Fibroblast of peridontal ligament (primary cell): ENCODE data around the gene TCF4.
A peak's percentile ranks its signal among the peaks of the same experiment; 100 is the strongest.

Experiments used
- DNase-seq: peaks from one replicate; pipeline ENCODE4 v3.0.0-alpha.2; 2010; ENCODE audit errors: extremely low read depth

The TCF4 gene

DNA sequence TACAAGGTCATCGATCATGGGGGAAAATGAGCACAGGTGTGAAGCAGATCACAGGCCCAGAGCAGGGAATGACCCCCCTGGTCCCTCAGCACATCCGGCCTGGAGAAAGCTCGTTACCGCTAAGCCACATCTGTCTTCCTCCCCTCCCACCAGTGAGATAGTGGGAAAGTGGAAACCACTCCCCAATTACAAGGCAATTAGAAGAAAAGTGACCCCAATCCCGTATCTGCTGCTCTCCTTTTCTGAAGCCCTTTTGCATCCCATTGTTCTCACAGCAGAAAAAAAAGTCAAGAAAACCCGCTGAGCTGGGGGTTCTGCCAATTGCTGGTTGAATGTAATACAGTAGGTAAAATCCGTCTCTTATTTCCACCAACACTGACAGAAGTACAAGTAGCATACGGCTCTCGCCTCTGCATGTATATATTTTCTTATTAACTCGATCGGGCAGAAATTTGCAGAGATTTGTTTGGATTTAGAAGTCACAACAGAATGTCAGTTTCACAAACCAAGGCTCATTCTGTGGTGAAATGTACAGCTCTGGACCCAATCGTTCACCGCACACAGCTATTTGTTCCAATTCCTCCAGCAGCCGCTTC, 287.0 kb downstream of the TCF4 start:
- DNase-seq = peak; percentile 56

DNA sequence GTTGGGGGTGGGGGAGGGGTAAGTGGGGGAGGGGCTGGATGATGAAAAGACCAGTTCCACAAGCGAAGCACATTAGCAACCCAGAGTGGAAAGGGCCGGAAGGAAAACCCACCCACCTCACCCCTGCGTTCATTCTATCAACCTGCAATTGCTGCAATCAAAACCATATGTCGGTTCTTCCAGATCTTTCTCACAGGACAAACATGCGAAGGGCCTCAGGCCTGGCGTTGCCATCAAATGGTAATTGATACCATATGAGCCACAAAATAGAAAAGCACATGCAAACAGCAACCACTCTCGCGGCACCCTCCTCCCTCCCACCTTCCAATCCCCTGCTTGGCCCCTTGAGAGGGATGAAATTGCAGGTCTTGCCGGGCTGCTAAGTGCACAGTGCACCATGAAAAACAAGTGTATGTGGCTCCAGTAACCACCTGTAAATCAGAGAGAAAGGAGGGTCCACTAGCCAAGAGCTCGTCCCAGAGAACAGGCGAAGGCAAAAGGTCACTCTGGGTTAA, 287.5 kb downstream of the TCF4 start:
- peak; percentile 91 for DNase-seq

DNA sequence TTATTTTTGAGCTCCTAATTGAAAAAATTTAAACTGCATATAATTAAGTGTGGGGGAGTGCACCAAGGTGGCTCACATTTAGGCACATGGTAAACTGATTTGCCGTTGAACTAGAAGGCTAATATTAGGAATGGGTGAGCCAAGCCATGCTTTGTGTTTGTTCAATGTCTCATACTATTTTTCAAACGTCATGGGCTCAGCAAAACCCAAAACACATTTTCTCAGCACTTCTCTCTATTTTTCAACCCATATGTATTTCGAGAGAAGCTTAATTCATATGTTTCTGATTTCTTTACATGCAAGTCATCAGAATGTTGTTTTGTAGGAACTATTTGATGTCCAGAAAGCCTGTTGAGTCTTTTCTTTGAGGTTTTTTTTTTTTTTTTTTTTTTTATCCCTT, 291.2 kb downstream of the TCF4 start:
- no peak for DNase-seq

DNA sequence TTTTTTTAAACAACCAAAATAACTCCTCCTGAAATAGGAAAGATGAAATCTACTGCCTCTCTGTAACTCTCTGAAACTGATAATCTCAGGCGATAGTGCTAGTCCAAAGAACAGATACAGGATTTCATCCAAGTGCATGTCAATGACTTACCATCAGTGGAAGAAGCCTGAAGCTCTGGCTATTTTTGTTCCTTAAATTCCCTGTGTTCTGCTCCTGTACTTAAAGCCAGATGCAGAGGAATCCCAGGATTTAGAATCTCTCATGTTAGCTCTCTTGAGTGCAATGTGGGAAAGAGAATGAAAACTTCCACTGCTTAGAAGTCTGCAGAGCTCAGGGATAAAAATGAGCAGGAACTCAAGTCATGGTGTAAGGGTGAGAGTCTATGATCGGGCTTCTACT, 291.9 kb downstream of the TCF4 start:
- DNase-seq = no peak

DNA sequence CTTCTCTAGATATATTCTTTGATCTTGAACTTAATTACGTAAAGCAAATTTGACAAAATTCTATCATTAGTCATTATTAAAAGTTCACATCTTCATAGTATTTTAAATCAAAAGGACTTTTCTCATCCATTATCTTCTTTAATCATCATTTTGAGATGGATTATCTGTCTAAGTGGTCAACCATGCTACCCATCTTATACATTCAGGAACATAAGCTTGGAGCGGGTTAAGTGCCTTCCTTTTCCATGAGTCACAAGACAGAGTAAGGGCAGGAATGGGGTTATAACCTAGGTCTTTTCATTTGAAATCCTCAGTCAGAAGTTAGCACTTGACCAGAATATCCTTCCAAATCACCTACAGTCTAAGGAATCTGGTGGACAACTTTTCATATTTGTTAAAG, 297.1 kb downstream of the TCF4 start:
- peak; percentile 14 for DNase-seq

DNA sequence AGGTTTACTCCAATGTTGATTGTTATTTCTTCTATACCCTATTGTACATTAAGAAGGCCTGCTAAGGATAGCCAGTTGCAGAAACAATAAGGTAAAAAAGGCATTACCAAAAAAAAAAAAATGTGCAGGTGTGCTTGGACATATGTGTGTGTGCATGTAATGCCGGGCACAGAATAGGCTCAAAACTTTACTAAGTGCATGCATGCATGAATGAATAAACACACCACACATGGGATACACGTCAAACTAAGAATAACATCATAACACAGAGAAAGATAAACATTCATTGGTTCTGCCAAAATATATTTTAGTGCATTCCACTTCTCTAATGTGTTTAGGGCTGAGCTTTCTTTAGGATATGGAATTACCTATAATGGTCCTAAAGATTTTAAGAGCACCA, 298.2 kb downstream of the TCF4 start:
- DNase-seq = peak; percentile 20

DNA sequence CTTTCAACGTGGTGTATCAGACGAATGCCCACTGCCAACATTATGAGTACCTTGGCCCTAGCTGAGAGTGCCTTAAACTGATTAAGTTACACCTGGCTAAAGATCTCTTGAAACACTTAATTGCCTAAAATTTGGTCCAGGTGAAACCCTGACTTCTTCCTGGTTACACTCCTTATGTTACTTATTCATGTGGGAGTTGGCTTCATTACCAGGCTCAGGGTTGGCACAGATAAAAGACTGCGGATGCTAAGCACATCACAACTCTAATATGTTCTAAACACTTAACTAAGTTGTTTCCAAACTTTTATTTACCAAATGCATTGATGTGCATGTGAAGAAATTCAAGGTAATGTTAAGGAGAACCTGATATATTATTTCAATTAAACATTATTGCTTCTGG, 298.9 kb downstream of the TCF4 start:
- DNase-seq = no peak

DNA sequence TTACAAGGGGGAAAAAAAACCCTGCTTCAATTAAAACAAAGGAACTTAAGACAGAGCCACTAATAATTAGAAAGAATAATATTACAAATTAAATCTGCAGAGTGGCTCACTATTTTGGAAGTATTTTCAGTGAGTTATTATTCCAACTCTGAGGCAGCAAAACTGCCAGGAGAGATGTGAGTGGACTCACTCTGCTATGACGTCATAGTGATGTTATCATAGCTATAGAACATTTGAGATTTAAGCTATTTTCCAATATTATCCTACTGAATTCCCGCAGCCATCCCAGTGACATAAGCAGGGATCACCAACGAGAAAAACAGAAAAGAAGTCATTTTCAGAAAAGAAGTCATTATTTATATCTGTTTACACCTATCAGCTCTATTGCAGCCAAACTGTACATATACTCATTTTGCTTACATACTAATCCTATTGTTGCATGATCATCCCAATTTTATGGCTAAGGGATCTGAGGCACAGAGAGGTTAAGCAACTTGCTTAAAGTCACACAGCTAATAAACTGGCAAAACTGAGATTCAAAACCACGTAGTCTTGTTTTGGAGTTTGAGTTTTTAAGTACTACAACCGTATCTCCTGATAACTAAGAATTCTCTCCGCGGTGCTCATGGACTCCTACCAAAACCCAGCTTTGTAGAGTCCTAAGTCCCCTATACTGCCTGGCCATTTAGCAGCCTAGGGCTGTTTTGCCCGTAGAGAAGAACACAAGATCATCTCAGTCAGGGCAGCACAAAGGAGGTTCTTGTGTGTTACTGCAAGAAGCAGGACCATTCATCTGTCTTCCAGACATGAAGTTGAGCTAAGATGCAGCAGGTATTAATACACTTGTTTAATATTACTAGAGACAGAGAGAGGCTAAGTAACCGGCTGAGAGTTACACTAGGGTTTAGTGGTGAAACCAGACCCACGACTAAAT, 299.8 kb downstream of the TCF4 start:
- no peak for DNase-seq

DNA sequence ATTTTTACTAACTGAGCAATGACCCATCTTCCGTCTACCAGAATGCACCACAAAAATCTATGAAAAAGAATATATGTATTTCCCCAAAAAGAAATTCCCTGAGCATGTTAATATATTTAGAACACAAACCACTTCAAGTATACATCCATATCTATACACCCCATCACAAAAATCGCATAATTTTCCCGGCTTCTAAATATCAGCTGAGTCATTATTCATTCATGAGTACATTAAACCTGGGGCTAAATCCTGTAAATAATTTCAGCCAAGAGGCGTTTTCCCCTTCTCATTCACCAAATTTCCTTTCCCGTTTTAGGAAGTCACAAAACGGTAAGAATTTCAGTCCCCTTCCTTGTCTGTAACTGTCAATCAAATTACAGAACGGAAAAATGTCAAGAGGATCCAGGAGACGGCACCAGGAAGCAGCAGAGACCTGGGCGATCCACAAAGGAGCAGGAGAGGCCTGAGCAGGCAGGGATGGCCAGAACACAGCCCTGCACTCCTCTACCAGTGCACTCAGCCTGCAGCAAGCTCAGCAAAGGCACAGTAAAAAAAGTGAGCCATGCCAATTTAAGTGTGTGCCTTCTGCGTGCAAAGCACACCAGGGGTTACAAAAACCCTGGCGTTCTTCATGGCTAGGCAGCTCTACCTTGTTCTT, 300.7 kb downstream of the TCF4 start:
- DNase-seq = no peak

DNA sequence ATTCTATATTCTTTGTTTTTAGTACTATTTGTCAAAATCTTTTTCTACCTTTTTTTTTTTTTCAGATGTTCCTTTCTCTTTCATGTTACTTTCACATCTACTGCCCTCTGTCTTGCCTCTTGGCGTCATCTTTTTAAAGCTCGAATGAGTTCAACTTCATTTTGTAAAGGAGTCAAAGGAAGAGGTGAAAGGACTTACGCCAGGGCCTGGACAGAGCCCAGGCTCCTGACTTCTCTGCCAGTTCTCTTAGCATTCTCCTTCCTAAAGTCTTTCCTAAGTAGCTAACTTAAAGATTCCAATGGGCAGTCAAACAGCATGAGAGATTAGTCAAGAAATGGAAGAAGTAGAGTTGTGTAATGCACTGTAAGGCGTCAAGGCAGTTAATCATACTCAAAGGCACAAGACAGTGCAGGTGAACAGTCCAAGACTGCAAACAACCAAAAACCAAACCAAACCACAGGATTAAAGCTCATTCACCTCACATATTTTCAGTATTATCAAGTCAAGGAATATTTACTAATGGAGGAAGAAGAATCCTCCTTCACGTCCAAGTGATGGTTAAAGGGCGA, 301.7 kb downstream of the TCF4 start:
- no peak for DNase-seq

DNA sequence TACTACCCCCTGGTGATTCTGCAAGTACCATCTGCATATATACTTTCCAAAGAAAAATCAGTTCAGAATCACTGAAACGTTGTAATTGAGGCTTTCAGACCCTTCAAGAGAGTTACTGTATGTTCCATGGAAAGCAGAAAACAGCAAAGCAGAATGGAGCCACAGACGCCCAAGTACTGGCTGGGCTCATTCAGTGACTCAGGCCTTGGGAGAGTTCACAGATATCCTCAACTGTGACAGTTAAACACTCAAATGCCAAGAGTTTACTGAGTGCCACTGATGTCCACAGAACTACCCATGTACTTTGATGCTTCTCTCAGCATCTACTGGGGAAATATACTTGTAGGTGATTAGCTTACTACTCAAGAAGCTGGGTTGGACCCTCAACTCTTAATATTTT, 303.4 kb downstream of the TCF4 start:
- DNase-seq = no peak

DNA sequence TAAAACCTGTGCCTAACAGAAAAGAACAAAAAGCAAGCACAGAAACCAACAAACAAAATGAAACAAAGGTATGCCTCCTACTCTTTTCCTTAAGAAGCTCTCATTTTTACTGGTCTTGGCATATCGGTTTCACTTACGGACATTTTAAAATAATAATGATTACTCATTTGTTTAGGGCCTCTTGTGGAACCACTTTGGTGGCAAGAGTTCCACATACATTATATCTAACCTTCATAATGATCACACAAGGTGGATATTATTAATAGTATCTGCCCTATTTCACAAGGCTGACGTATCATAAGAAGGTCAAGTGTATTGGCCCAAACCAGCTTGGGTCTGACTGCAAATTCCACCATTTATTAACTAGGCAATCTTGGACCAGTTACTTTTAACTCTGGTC, 304.7 kb downstream of the TCF4 start:
- no peak for DNase-seq

DNA sequence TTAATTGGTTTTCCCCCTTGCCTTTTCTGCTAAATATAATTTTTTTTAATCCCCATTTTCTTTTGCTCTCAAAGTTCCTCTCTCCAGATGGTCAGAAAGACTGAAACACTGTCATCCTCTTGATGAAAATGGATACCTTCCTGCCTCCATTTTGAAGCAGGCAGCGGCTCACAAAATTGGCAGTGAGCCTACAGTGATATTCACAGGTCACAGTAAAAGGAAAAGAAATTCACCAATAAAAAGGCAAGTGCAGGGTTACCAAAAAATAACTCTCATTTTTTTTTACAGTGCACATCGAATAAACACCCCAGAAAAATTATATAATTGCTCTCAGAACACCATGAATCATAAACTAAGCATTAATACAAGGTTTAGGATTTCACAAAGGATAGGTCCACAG, 307.5 kb downstream of the TCF4 start:
- peak; percentile 31 for DNase-seq

DNA sequence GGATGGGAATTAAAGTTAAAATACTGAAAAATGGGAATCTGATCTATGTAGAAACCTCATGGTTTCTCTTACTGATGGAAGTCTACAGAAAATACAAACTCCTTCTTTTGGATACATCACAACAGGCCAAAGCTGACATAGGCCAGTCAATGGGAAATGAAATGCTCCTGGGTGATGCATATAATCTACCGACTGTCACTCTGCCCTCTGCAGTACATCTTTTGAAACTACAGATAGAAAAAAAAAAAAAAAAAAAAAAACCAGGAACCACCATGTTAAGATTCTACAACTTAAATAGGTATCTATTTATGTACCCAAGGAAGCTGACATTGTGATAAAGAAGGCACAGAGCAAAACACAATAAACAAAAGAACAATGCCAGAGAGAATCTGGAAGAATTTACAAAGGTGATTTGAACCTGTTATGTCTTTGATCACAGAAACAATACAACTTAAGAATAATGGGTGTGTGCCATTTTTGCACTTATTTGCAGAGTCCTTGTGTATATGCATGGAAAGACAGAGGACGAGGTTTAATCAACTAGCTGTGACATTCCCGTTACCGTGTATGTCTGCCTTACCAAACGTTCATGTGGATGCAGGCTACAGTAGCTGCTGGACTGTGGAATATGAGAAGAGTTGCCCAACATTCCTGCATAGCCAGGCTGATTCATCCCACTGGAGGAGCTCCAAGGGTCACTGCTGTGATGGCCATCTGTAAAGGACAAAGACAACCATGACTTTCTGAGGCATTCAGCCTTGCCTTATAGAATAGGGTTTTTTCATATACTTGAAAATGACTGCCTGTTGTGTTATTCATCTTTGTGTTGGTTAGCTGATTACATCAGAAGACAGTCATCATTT, 312.7 kb downstream of the TCF4 start:
- peak; percentile 80 for DNase-seq

DNA sequence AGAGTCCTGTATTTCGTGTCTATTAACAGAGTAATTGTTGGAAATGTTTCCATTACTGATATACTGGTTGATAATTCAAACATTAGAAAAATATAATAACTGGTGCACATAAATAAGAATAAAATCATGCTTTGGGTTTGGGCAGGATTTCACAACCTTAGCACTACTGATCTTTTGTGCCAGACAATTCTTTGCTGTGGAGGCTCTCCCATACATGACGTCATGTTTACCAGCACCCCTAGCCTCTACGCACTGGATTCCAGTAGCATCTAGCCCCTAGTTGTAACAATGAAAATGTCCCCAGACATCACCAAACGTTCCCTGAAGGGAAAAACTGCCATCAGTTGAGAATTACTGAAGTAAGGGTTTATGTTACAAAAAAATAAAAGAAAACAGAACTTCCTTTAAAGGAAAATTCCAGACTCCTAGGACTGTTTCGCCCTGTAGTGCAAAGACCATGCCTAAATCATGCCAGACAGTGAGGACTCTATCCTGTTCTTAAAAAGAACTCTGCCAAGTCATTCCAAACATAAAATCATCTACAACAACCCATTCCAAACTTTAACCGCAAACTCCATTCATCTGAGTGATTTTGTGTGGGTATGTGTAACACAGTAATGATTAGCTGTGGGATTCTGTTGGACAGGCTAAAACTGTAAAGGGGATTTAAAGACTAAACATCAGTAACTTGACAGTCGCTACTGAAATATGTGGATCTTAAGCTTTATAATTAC, 315.3 kb downstream of the TCF4 start:
- peak; percentile 96 for DNase-seq

DNA sequence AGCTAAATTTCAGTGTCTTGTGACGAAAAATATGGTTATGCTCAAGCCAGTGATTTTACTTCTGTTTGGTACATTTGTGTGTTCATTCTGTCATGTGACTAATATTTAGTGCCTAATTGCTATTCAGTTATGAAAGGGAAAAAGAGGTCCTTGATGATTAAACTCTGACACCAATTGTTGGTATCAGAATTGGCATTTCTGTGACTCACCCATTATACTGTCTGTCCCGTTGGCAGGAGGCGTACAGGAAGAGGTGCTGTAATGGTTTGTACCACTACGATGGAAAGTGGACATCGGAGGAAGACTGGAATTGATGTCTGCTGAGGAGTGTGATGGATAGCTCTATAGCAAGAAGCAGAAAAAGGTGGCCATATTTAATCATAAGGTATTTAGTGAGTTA, 318.4 kb downstream of the TCF4 start:
- DNase-seq = no peak

DNA sequence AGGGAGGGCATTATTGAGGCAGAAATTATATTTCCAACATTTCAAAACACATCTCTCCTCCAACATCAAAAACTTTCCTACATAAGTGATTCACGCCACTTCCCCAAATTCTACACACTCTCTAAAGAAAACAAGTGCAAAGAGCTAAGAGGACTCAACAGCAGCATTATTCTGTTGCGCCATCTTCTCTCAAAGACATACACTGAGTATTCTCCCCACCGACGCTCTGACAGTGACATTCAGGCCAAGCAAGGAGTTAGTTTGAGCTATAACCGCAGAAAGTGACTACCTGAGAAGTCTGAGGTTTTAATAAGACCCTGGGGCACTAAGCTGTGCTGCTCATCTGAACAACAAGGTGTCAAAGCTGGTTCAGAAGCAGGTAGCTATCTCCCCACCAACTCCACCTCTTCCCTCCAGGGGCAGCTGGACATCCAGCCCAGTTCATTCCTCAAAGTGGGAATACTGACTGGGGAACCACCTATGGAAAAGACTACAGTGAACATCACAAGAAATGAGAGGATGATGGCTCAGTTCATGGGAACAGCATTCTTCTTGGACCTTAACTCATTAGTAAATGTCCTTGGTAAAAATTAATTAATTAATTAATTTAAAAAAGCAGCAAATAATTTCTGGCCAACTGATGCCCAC, 319.2 kb downstream of the TCF4 start:
- DNase-seq = no peak

DNA sequence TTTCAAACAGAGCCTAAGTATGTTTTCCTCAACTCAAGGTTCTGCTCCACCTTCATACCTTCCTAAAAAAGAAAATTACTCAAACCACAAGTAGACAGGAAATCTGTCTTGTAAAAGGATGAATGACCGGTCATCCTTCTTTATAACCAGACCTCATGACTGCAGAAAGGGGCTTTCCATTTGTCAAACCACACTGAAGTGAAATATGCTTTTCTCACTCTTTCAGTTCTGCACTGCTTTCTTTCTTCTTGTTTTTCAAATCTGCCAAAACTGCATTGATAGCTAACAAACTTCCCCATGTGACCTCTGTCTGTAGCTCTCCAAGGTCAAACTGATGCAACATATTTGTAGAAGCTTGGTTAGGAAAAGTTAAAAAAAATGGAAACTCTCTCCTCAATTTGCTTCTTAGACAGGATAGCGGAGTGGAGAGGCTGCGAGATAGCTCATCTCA, 319.8 kb downstream of the TCF4 start:
- no peak for DNase-seq

DNA sequence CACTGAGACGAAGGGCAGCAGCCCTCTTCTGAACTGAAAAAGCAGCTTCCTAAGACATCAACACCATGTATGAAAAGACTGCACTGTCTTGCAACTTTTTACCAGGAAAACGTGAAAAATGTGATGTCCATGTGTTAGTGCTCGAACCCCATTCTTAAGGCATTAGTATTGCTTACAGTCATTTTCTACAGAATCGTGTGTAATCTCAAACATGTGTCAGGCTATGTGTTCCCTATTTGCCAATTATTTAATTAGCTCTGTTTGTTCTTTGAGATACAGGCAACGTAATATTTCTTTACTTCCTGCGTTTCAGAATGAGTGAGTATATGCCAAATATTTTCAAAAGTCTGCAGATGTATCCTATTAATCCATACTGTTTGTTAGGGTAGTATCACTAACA, 321.0 kb downstream of the TCF4 start:
- DNase-seq = no peak

DNA sequence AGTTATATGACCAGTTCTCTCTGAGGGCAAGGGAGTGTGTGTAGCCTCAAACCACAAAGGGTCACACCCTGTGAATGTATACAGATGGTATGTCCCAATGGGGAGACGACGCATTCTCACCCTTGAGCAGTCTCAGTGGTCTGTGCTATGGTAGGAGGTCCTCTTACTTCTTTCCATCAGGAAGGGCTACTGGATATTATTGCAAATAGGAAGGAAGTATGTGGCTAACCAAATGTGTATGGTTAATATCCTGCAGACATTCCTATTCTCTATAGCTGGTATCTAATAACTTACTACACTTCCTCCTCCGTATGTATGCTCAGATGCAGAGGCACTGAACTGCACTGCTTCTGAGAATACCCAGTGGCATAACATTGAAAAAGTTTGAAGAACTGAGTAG, 322.0 kb downstream of the TCF4 start:
- DNase-seq = no peak
